ENCODE measurements around the gene MMAA. TPM values are rescaled to one million over a fixed set of nuclear protein-coding genes. Genes with fewer than 3 reads are reported as not detected.

The MMAA gene
- total RNA-seq = 4.9 and 5.7 TPM in 2 replicates

GRCh38 chr4:145618932-145619638 is at the start of gene MMAA:
TSS of gene MMAA (plus strand) at chr4:145619385. CDS start at chr4:145639140, 19,755 bp downstream.

GRCh38 chr4:145679991-145680455 is 60.8 kb downstream of the MMAA start, which contains the start of gene C4orf51:
TSS of gene C4orf51 (plus strand) at chr4:145680146. CDS start at chr4:145680204, 58 bp downstream.

Other genes starting within 250 kb of the MMAA start
- gene SMAD1, start 137.5 kb upstream of the MMAA start, total RNA-seq = 73.2 and 78.1 TPM in 2 replicates
- gene C4orf51, start 60.8 kb downstream of the MMAA start, total RNA-seq = not detected in 2 replicates